ENCODE data around the gene TTLL11.

- TF ChIP-seq EP300 (IDR thresholded peaks at IDR 0.05; ENCODE audit: low read depth) (no peak), POLR2A (IDR thresholded peaks at IDR 0.05) (no peak), CTCF (IDR thresholded peaks at IDR 0.05) (no peak), POLR2AphosphoS5 (IDR thresholded peaks at IDR 0.05) (no peak)
Measured at GRCh38 chr9:121852241-121852640, 240.9 kb downstream of the TTLL11 start.

All from transverse colon (tissue), 4 donors.